HG02852 (cell line): ENCODE results near the gene PSMD5.

Experiments used
- ATAC-seq: cut with Tn5 transposase; IDR thresholded peaks from one replicate; pipeline ENCODE4 v1.9.1; 2021; ENCODE audit warnings: mild to moderate bottlenecking, moderate library complexity; ENCODE audit not compliant: unreplicated experiment

PSMD5 gene

GRCh38 chr9:120856700-120857099 lies 14.0 kb upstream of the PSMD5 start:
- no peak for ATAC-seq

- no peak for ATAC-seq
Observed at GRCh38 chr9:120855827-120856670, 13.3 kb upstream of the PSMD5 start.

GRCh38 chr9:120854596-120855327 lies 12.0 kb upstream of the PSMD5 start:
- no peak for ATAC-seq

- ATAC-seq: no peak
Observed at GRCh38 chr9:120853198-120853597, 10.5 kb upstream of the PSMD5 start.

- no peak for ATAC-seq
Observed at GRCh38 chr9:120852240-120853010, 9.7 kb upstream of the PSMD5 start.

GRCh38 chr9:120851449-120851848 lies 8.7 kb upstream of the PSMD5 start:
- ATAC-seq: no peak

- ATAC-seq: no peak
Observed at GRCh38 chr9:120850315-120850714, 7.6 kb upstream of the PSMD5 start.

- no peak for ATAC-seq
Observed at GRCh38 chr9:120846906-120847305, 4.2 kb upstream of the PSMD5 start.

- ATAC-seq: no peak
Observed at GRCh38 chr9:120846251-120846889, 3.6 kb upstream of the PSMD5 start.

- ATAC-seq: no peak
Observed at GRCh38 chr9:120845255-120845654, 2.5 kb upstream of the PSMD5 start.

- ATAC-seq: peak; percentile 15
Observed at GRCh38 chr9:120841930-120842684, 615 bp downstream of the PSMD5 start.

- no peak for ATAC-seq
Observed at GRCh38 chr9:120839146-120839545, 3.6 kb downstream of the PSMD5 start.

- no peak for ATAC-seq
Observed at GRCh38 chr9:120837921-120838320, 4.8 kb downstream of the PSMD5 start.

- no peak for ATAC-seq
Observed at GRCh38 chr9:120833325-120833724, 9.4 kb downstream of the PSMD5 start.

- ATAC-seq: no peak
Observed at GRCh38 chr9:120832807-120833206, 9.9 kb downstream of the PSMD5 start.

- no peak for ATAC-seq
Observed at GRCh38 chr9:120830865-120831264, 11.9 kb downstream of the PSMD5 start.

GRCh38 chr9:120830151-120830550 lies 12.6 kb downstream of the PSMD5 start:
- no peak for ATAC-seq

GRCh38 chr9:120829650-120830049 lies 13.1 kb downstream of the PSMD5 start:
- no peak for ATAC-seq

GRCh38 chr9:120820095-120820494 lies 22.6 kb downstream of the PSMD5 start:
- ATAC-seq: no peak

- no peak for ATAC-seq
Observed at GRCh38 chr9:120818595-120818994, 24.1 kb downstream of the PSMD5 start.
